ENCODE measurements around the gene ACER1. TPM values are rescaled to one million over a fixed set of nuclear protein-coding genes. Genes with fewer than 3 reads are reported as not detected.
"Not testable (repeated sequence)": the region's sequence is repeated elsewhere in the genome, so short reads cannot be mapped to it uniquely, and the experiment has no call there.

Gene ACER1, protein sequence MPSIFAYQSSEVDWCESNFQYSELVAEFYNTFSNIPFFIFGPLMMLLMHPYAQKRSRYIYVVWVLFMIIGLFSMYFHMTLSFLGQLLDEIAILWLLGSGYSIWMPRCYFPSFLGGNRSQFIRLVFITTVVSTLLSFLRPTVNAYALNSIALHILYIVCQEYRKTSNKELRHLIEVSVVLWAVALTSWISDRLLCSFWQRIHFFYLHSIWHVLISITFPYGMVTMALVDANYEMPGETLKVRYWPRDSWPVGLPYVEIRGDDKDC
- polyA plus RNA-seq (ENCODE audit: insufficient read depth in 1 of 5, insufficient read length in 5 of 5, low replicate concordance in 1 of 5): under 1 TPM in 4 of 5 donors, not detected in 1; 0.10 to 0.24 (median 0.23) TPM
- long read RNA-seq, donor 1: 0 reads
- long read RNA-seq, donor 2: 0 reads
- long read RNA-seq, donor 3: 0 reads
- long read RNA-seq, donor 4: 0 reads
- long read RNA-seq, donor 5: 0 reads
- long read RNA-seq, donor 6: 0 reads
- long read RNA-seq, donor 7: 0 reads
- long read RNA-seq, donor 8: 0 reads

DNA sequence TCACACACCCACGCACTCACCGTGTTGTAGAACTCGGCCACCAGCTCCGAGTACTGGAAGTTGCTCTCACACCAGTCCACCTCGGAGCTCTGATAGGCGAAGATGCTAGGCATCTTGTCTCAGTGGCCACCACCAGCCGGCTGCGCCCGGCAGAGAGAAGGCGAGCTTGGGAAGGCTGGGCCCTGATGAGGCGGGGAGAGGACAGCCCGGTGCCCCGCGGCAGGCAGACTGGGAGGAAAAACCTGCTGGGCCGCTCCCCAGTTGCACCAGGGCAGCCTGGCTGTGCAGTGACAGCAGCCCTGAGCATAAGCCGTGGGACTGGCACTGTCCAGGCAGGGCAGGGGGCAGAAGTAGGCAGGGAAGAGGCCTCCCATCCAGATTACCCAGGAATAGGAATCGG, at the start of gene ACER1:
Gene ACER1, minus strand, starts transcription at position 174 of the 400 bp plus-strand sequence. Its CDS starts 61 bp downstream, at position 113.
- no peak for DNase-seq

DNA sequence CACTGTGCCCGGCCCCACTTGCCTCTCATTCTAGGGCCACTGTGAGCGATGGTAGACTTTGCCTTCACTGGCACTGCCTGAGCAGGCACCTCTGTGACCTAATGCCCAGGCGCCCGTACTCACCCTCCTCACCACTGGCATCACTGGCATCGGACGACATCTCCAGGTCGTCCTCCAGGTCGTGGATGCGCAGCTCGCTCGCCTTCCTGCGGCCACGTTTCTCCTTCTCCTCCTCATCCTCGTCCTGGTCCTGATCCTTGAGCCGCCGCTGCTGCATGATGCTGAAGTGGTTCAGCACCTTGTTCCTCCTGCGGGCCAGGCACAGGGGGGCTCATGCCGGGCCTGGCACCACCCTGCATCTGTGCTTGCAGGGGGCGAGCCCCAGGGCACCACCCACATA, 49.8 kb upstream of the ACER1 start:
- no peak for DNase-seq

DNA sequence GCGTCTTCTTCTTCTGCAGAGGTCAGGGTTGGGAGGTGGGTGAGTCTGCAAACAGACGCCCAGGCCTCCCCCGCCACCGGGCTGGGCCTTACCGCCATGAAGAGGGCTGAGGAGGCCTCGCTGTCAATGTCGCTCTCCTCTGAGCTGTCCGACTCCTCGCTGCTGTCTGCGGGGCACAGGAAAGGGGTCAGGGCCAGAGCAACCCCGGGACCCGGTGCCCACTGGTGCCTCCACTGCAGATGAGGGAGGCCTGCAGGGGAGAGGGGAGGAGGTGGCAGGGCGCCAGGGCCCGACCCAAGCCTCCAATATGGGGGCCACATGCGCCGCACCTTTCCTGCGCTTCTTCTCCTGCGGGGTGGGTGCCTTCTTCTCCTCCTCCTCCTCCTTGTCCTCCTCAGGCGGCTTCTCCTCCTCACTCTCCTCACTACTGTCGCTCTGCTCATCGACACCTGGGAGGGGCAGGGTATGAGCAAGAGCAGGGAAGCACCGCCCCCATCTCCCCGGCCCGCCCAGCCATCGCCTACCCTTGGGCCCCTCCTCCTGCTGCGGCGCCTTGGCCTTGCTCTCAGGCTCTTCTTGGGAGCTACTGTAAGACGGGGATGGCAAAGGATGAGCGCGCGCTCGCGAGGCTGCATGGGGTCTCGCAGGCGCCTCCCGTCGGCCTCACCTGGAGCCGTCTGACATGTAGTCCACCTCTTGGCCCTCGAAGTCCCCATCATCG, 47.8 kb upstream of the ACER1 start:
- no peak for DNase-seq

DNA sequence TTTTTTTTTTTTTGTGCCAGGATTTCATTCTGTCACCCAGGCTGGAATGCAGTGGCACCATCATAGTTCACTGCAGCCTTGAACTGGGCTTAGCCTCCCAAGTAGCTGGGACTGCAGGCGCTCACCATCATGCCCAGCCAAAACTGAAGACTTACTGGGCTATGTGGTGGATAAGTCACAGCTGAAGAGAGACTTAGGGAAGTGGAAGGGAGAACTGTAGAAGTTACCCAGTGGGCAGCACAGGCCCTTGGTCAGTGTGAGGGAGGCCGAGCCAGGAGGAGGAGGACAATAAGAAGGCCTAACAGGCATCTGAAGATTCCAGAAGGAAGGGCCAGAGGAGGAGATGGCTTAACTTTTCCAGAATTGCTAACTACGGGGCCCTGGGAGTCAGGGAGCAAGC, 46.3 kb upstream of the ACER1 start:
- DNase-seq: no peak

DNA sequence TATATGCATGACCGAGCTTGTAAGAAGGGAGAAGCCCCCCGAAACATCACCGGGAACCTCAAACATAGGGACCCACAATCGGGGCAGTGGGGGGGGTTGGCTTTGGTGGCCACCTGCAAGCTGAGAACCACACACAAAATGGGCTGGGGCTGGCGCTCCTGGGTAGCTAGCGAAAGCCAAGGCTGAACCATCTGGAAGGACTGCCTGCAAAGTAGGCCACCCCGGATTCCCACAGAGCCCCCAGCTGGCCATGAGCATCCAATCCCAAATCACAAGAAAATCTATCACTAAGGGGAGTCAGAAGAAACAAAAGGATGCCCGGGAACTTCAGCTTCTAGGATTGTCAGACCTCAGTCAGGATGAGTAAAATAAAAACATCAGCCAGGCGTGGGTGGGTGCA, 45.1 kb upstream of the ACER1 start:
- no peak for DNase-seq

DNA sequence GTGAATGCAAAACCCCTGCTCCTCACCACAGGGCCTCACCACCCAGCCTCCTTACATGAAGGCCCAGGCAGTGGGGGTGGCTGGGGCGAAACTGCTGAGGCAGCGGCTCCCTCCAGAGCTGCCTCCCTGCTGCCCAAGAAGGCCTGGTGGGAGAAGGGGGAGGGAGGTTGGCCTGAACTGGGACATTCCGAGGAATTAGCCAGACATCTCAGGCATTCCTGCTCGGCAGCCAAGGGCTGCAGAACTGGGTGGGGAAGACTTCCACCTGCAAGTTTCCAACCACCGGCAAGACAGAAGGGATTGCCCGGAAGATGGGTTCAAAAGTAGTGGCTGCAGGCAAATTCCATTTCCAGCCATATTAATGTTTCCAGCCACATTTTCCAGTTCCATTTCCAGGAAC, 44.6 kb upstream of the ACER1 start:
- no peak for DNase-seq

DNA sequence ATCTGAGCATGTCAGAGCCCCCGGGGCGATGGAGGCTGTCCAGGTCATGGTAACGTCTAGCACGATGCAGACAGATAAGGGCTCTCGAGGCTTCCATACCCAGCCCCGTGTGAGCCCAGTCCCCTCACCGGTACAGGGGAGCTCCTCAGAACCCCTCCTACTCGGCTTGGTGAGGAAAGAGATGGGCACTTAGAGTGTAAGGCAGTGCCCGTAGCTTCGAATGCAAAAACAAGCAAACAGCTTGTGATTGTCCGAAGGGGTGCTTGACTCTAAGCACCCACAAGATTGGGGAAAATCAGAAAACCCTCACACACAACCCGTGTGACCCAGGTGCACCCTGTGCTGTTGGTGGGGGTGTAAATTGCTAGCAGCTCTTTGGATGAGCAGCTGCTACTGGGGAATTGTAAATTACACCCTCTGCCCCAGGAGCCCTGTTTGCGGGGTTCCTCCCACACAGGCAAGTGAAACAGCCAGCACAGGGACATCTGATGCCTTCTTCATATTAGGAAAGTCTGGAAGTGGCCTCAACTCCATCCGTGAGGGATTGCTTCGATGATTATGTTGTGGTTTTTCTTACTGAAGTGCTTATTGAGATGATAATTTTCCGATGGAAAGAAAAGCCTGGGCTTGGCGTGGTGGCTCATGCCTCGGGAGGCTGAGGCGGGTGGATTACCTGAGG, 43.2 kb upstream of the ACER1 start:
- DNase-seq: no peak

DNA sequence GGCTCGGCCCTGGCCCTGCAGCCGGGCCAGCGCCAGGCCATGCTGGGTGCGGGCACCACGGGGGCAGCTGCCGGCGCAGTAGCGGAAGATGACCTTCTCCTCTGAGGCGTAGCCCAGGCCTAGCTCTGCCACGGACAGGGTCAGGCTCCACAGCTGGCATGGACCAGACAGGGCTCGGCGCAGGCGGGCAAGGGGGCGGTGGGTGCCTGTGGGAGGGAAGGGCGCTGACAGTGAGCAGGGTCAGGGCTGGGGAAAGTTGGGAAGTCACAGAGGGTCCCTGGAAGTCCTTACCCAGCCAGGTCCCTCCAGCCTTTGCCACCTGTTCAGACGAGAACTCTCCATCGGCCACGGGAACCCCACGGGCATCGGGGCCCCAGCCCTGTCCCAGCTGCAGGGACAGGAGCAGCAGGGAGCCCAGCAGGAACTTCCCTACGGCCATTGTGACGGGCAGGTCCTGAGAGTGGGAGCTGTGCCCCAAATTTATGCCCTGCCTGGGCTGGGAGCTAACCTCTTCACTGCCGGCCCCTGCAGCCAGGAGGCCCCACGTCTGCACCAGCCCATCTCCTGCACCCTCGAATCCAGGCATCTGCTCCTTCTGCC, 42.1 kb upstream of the ACER1 start, which contains the start of gene PSPN:
Gene PSPN, minus strand, starts transcription at position 523 of the 600 bp plus-strand sequence. Its CDS starts 84 bp downstream, at position 439.
- DNase-seq: no peak

DNA sequence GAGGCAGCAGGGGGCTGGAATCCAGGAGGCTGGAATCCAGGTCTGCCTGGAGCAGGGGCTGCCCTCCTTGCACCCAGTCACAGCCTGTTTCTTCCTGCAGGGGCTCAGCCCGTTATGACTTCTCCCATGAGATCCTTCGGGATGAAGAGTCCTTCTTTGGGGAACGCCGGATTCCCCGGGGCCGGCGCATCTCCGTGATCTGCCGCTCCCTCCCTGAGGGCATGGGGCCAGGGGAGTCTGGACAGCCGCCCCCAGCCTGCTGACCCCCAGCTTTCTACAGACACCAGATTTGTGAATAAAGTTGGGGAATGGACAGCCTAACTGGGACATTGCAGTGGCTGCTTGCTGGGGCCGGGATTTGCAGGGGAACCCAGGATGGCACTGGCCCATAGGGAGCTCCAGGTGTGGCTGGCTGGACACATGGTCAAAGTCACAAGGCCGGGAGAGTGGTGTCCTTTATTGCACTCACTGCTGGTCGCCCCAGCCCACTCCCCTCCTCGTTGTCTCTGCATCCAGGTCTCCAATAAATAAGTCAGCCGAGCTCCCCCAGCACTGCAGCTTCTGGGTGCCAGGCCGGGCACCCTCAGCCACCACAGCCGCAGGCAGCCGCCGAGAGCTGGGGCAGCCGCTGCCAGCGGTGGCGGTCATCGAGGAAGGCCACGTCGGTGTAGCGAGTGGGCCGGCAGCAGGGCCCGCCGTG, 41.4 kb upstream of the ACER1 start:
- DNase-seq: no peak

DNA sequence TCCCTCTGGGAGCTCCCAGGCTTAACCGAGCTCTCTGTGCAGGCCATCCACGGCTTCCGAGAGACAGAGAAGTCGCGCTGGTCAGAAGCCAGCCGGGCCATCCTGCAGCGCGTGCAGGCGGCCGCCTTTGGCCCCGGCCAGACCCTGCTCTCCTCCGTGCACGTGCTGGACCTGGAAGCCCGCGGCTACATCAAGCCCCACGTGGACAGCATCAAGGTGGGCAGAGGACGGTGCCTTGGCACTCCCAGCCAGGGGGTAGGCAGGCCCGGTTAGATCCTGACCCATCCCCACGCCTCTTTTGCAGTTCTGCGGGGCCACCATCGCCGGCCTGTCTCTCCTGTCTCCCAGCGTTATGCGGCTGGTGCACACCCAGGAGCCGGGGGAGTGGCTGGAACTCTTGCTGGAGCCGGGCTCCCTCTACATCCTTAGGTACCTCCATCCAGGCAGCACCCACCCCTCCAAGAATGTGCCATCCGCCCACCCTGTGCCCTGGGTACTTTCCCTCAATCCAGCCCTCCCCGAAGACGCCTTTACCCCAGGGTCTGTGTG, 40.8 kb upstream of the ACER1 start:
- DNase-seq: no peak

DNA sequence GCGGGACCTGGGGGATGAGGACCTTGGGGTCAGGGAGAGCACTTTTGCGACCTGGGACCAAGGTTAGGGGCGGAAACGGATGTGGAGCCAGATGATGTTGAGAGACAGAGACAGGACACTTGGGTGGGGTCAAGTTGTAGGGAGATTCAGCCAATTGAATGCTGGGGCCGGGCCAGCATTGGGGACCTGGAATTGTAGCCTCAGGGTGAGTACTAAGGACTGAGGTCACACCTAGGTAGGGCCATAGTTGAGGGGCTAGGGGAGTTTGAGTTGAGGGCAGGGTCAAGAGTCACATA, 40.3 kb upstream of the ACER1 start:
- no peak for DNase-seq

DNA sequence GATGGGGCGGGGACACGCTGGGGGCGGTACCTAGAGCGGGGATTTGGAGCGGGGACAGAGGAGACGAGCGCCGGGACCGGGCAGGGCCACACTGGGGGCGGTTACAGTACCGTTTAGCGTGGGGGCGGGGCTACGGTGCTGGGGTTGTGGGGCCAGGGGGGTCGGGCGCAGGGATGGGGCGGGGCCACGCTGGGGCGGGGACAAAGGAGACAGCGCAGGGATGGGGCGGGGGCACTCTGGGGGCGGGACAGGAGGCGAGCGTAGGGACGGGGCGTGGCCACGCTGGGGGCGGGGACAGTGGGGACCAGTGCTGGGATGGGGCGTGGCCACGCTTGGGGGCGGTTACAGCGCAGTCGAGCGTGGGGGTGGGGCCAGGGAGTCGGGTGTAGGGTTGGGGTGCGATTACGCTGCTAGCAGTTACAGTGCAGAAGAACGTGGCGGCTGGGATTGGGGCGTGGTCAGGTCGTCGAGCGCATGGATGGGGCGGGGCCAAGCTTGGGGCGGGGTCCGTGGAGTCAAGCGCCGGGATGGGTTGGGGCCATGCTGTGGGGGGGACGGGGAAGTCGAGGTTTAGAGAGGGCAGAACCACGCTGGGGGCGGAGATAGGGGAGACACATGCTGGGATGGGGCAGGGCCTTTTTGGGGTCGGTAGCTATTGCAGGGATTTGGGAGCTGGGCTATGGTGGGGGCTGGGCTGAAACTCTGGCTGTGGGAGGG, 39.8 kb upstream of the ACER1 start:
- peak; percentile 98 to 99 for DNase-seq

DNA sequence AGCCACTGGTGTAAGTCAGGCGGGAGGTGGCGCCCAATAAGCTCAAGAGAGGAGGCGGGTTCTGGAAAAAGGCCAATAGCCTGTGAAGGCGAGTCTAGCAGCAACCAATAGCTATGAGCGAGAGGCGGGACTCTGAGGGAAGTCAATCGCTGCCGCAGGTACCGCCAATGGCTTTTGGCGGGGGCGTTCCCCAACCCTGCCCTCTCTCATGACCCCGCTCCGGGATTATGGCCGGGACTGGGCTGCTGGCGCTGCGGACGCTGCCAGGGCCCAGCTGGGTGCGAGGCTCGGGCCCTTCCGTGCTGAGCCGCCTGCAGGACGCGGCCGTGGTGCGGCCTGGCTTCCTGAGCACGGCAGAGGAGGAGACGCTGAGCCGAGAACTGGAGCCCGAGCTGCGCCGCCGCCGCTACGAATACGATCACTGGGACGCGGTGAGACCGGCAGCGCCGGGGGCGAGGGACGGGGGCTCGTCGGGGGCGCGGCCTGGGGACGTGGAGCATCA, 39.2 kb upstream of the ACER1 start, which contains the start of gene ALKBH7:
Gene ALKBH7, plus strand, starts transcription at position 201 of the 502 bp plus-strand sequence. Its CDS starts 27 bp downstream, at position 228.
- DNase-seq: peak; percentile 99

DNA sequence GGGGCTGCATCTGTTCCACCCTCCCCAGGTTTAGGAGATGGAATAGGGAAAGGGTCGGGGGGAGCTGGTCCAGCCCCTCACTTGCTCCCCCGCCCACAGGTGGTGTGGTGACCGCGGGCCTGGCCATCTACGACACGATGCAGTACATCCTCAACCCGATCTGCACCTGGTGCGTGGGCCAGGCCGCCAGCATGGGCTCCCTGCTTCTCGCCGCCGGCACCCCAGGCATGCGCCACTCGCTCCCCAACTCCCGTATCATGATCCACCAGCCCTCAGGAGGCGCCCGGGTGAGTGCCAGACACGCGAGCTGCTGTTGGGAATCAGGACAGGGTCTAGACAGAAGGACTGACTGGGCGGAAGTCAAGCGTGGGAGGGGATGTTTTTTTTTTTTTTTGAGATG, 30.9 kb upstream of the ACER1 start:
- DNase-seq: no peak

DNA sequence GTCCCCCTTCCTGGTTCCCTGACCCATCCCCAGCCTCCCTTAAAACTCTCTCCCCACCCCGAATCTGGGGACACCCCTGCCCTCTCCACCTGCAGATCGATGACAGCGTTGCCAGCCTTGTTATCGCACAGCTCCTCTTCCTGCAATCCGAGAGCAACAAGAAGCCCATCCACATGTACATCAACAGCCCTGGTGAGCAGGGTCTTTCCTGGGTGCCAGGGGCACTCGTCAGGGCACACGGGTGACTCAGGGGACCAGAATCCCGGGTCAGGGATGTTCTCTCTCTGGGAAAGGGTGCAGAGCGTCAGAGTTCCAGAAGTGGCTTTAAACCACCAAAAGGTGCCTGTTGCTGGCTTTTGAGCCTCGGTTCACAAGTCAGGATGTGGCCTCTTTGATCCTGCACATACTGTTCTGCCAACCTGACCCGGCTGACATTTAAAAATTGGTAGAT, 29.0 kb upstream of the ACER1 start:
- no peak for DNase-seq

DNA sequence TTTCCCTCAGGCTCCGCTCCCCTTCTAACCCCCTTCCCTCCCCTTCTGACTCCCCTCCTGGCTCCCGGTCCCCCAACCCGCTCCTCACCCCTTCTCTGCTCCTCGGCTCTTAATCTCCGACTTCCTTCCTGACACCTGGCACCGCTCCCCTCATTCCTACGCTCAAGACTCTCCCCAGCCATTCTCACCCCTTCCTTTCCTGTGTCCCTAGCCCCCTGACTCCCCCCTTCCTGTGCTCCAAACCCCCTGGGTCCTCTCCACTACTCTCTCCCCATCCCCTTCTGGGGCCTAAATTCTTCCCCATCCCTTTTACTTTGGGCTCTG, 28.6 kb upstream of the ACER1 start:
- no peak for DNase-seq

DNA sequence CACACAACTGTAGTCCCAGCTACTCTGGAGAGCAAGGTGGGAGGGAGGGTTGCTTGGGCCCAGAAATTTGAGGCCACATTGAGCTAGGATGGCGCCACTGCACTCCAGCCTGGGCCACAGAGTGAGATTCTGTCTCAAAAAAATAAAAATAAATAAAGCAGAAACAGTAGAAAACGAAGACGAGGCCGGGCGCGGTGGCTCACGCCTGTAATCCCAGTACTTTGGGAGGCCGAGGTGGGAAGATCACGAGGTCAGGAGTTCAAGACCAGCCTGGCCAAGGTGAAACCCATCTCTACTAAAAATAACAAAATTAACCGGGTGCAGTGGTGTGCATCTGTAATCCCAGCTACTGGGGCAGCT, 27.4 kb upstream of the ACER1 start:
- DNase-seq: not testable (repeated sequence)

DNA sequence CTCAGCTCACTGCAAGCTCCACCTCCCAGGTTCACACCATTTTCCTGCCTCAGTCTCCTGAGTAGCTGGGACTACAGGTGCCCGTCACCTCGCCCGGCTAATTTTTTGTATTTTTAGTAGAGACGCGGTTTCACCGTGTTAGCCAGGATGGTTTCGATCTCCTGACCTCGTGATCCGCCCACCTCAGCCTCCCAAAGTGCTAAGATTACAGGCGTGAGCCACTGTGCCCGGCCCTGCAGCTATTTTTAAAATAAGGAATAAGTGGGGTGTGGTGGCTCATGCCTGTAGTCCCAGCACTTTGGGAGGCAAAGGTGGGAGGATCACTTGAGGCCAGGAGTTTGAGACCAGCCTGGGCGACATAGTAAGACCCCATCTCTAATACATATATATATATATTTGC, 27.0 kb upstream of the ACER1 start:
- not testable (repeated sequence) for DNase-seq

DNA sequence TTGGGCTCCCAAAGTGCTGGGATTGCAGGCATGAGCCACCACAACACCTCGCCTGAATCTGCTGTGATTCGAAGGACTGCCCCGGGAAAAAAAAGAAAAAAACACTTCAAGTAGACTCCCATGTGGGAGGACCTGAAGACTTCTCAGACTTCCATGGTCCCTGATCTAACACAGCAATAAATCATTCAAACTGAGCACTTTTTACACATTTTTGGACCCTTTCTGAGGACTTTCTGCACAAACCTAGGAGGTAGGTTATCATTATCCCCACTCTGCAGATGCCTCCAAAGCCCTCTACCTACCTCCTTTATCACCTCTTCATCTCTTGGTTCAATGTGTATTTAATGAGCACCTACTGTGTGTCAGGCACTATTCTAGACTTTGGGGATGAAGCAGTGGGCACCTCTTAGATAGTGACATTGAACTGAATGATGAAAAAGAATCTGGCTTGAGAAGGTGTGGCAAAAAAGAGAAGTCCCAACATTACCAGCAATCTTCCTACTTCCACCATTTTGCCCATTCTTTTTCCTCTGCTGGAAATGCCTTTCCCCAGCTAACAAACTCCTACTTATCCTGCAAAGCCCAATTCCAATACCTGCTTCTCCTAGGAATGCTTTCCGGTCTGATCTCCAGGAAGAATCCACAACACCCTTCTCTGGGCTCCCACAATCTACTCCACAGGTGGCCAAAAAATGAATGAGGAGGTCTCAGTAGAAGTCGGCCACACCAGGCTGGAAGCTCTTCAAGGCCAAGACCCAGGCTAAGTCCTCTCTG, 26.3 kb upstream of the ACER1 start:
- DNase-seq: no peak

Measured in right lung (tissue), 10 donors.